ENCODE measurements around the gene SLC4A1. TPM values are rescaled to one million over a fixed set of nuclear protein-coding genes. Genes with fewer than 3 reads are reported as not detected.

The SLC4A1 gene
- total and polyA plus RNA-seq, 2 of the 13 experiments (the other 11 are each of a cell fraction or from before 2014, with no cell fraction given): not detected

- TF ChIP-seq, protein P1, sequence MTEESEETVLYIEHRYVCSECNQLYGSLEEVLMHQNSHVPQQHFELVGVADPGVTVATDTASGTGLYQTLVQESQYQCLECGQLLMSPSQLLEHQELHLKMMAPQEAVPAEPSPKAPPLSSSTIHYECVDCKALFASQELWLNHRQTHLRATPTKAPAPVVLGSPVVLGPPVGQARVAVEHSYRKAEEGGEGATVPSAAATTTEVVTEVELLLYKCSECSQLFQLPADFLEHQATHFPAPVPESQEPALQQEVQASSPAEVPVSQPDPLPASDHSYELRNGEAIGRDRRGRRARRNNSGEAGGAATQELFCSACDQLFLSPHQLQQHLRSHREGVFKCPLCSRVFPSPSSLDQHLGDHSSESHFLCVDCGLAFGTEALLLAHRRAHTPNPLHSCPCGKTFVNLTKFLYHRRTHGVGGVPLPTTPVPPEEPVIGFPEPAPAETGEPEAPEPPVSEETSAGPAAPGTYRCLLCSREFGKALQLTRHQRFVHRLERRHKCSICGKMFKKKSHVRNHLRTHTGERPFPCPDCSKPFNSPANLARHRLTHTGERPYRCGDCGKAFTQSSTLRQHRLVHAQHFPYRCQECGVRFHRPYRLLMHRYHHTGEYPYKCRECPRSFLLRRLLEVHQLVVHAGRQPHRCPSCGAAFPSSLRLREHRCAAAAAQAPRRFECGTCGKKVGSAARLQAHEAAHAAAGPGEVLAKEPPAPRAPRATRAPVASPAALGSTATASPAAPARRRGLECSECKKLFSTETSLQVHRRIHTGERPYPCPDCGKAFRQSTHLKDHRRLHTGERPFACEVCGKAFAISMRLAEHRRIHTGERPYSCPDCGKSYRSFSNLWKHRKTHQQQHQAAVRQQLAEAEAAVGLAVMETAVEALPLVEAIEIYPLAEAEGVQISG (CRISPR knock-in tag; IDR thresholded peaks at IDR 0.05): peak; percentile 58; the same call in 1 of the 2 replicates
- TF ChIP-seq PLRG1 (conservative IDR thresholded peaks at IDR 0.05) (no peak), ZNF136 (CRISPR knock-in tag; IDR thresholded peaks at IDR 0.05; ENCODE audit: low read depth) (no peak), ZKSCAN8 (CRISPR knock-in tag; IDR thresholded peaks at IDR 0.05; ENCODE audit: borderline replicate concordance) (0 out of 2 replicates have a peak, but pooled peaks have one; percentile 42), ZNF530 (CRISPR knock-in tag; IDR thresholded peaks at IDR 0.05; ENCODE audit: low read depth) (no peak), BATF2 (CRISPR knock-in tag; IDR thresholded peaks at IDR 0.05) (0 out of 2 replicates have a peak, but pooled peaks have one; percentile 18), EZH2 (conservative IDR thresholded peaks at IDR 0.05; ENCODE audit: low read depth, low read length) (no peak), KMT2B (CRISPR knock-in tag; IDR thresholded peaks at IDR 0.05) (0 out of 2 replicates have a peak, but pooled peaks have one; percentile 6), SNAPC2 (CRISPR knock-in tag; IDR thresholded peaks at IDR 0.05) (no peak), MTA1 (CRISPR knock-in tag; IDR thresholded peaks at IDR 0.05; ENCODE audit: borderline replicate concordance) (peak; percentile 47; the same call in 1 of the 2 replicates), ZIK1 (CRISPR knock-in tag; IDR thresholded peaks at IDR 0.05; ENCODE audit: borderline replicate concordance, low read depth) (no peak), ZNF205 (CRISPR knock-in tag; IDR thresholded peaks at IDR 0.05) (peak; percentile 54; the same call in 1 of the 2 replicates), ISX (CRISPR knock-in tag; conservative IDR thresholded peaks at IDR 0.05) (no peak), HES4 (CRISPR knock-in tag; IDR thresholded peaks at IDR 0.05; ENCODE audit: borderline replicate concordance) (peak; percentile 88; the same call in 1 of the 2 replicates), MED13 (CRISPR knock-in tag; IDR thresholded peaks at IDR 0.05) (0 out of 2 replicates have a peak, but pooled peaks have one; percentile 52)
- TF ChIP-seq, protein P2, sequence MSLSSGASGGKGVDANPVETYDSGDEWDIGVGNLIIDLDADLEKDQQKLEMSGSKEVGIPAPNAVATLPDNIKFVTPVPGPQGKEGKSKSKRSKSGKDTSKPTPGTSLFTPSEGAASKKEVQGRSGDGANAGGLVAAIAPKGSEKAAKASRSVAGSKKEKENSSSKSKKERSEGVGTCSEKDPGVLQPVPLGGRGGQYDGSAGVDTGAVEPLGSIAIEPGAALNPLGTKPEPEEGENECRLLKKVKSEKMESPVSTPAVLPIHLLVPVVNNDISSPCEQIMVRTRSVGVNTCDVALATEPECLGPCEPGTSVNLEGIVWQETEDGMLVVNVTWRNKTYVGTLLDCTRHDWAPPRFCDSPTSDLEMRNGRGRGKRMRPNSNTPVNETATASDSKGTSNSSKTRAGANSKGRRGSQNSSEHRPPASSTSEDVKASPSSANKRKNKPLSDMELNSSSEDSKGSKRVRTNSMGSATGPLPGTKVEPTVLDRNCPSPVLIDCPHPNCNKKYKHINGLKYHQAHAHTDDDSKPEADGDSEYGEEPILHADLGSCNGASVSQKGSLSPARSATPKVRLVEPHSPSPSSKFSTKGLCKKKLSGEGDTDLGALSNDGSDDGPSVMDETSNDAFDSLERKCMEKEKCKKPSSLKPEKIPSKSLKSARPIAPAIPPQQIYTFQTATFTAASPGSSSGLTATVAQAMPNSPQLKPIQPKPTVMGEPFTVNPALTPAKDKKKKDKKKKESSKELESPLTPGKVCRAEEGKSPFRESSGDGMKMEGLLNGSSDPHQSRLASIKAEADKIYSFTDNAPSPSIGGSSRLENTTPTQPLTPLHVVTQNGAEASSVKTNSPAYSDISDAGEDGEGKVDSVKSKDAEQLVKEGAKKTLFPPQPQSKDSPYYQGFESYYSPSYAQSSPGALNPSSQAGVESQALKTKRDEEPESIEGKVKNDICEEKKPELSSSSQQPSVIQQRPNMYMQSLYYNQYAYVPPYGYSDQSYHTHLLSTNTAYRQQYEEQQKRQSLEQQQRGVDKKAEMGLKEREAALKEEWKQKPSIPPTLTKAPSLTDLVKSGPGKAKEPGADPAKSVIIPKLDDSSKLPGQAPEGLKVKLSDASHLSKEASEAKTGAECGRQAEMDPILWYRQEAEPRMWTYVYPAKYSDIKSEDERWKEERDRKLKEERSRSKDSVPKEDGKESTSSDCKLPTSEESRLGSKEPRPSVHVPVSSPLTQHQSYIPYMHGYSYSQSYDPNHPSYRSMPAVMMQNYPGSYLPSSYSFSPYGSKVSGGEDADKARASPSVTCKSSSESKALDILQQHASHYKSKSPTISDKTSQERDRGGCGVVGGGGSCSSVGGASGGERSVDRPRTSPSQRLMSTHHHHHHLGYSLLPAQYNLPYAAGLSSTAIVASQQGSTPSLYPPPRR (CRISPR knock-in tag; IDR thresholded peaks at IDR 0.05; ENCODE audit: borderline replicate concordance): no peak
- TF ChIP-seq, protein P3, sequence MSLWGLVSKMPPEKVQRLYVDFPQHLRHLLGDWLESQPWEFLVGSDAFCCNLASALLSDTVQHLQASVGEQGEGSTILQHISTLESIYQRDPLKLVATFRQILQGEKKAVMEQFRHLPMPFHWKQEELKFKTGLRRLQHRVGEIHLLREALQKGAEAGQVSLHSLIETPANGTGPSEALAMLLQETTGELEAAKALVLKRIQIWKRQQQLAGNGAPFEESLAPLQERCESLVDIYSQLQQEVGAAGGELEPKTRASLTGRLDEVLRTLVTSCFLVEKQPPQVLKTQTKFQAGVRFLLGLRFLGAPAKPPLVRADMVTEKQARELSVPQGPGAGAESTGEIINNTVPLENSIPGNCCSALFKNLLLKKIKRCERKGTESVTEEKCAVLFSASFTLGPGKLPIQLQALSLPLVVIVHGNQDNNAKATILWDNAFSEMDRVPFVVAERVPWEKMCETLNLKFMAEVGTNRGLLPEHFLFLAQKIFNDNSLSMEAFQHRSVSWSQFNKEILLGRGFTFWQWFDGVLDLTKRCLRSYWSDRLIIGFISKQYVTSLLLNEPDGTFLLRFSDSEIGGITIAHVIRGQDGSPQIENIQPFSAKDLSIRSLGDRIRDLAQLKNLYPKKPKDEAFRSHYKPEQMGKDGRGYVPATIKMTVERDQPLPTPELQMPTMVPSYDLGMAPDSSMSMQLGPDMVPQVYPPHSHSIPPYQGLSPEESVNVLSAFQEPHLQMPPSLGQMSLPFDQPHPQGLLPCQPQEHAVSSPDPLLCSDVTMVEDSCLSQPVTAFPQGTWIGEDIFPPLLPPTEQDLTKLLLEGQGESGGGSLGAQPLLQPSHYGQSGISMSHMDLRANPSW (CRISPR knock-in tag; IDR thresholded peaks at IDR 0.05; ENCODE audit: borderline replicate concordance): no peak
Observed at GRCh38 chr17:44220213-44221083, 47.5 kb downstream of the SLC4A1 start (continued).
